Neural cell (in vitro differentiated cells): ENCODE data around the gene PPM1N. TPM values are rescaled to one million over a fixed set of nuclear protein-coding genes. Genes with fewer than 3 reads are reported as not detected.

Source experiments
- polyA plus RNA-seq: library from polyadenylated mRNA; depleted of rRNA; stranded (reverse); fragments of >200 nt; gene quantifications from 2 replicates; pipeline ENCODE4 v1.2.3, GENCODE V29; 2014

The PPM1N gene
- polyA plus RNA-seq, 1 donor from 2014 or later: 1.0 TPM

Other genes with a start within 250 kb of the PPM1N start
- 11.6 and 23.1 TPM in 2 replicates for gene MARK4, start 247.2 kb upstream of the PPM1N start, polyA plus RNA-seq
- 0.14 TPM in 1 of 2 replicates, not detected in the other for gene CKM, start 175.6 kb upstream of the PPM1N start, polyA plus RNA-seq
- gene KLC3, start 157.7 kb upstream of the PPM1N start, polyA plus RNA-seq: 0.44 TPM in 1 of 2 replicates, not detected in the other
- 28.8 and 39.0 TPM in 2 replicates for gene ERCC2, start 127.9 kb upstream of the PPM1N start, polyA plus RNA-seq
- 0.74 TPM in 1 of 2 replicates, not detected in the other for gene PPP1R13L, start 93.4 kb upstream of the PPM1N start, polyA plus RNA-seq
- 2.3 and 2.4 TPM in 2 replicates for gene POLR1G, start 91.8 kb upstream of the PPM1N start, polyA plus RNA-seq
- gene ERCC1, start 74.5 kb upstream of the PPM1N start, polyA plus RNA-seq: 69.2 and 80.8 TPM in 2 replicates
- gene FOSB, start 30.4 kb upstream of the PPM1N start, polyA plus RNA-seq: 1.4 and 2.1 TPM in 2 replicates
- gene RTN2, start 1.4 kb upstream of the PPM1N start, polyA plus RNA-seq: 70.3 and 83.9 TPM in 2 replicates
- gene VASP, start 9.0 kb downstream of the PPM1N start, polyA plus RNA-seq: 6.1 and 15.6 TPM in 2 replicates
- 3.3 and 6.0 TPM in 2 replicates for gene OPA3, start 86.4 kb downstream of the PPM1N start, polyA plus RNA-seq
- gene GPR4, start 103.8 kb downstream of the PPM1N start, polyA plus RNA-seq: 0.25 TPM in 1 of 2 replicates, not detected in the other
- gene EML2, start 141.0 kb downstream of the PPM1N start, polyA plus RNA-seq: 18.9 and 19.2 TPM in 2 replicates
- 6.4 and 13.1 TPM in 2 replicates for gene GIPR, start 169.8 kb downstream of the PPM1N start, polyA plus RNA-seq
- gene SNRPD2, start 193.5 kb downstream of the PPM1N start, polyA plus RNA-seq: 333 and 372 TPM in 2 replicates
- 6.8 and 8.4 TPM in 2 replicates for gene QPCTL, start 194.2 kb downstream of the PPM1N start, polyA plus RNA-seq
- gene FBXO46, start 232.5 kb downstream of the PPM1N start, polyA plus RNA-seq: 12.5 and 13.2 TPM in 2 replicates
- gene MEIOSIN, start 235.0 kb downstream of the PPM1N start, polyA plus RNA-seq: not detected in 2 replicates